MCF 10A (cell line): ENCODE data around the gene XCL2. TPM values are rescaled to one million over a fixed set of nuclear protein-coding genes. Genes with fewer than 3 reads are reported as not detected.
"Not testable (repeated sequence)": the region's sequence is repeated elsewhere in the genome, so short reads cannot be mapped to it uniquely, and the experiment has no call there.

Source experiments
- BruUV-seq: library from RNA; stranded (reverse); fragments of 400-500 nt; replicated peaks from 2 replicates; lab custom pipeline; 2021; lab: Mats Ljungman, UMichigan
- CTCF ChIA-PET: fragments of 300-600 bp; sonication (Branson Sonifier 250); formaldehyde crosslinking; extraction: SDS; loops from one replicate; lab custom pipeline; 2021; ENCODE audit warnings: antibody characterized with exemption, inconsistent platforms; lab: Yijun Ruan, JAX
- POLR2A ChIA-PET: fragments of 300-600, 350-650 bp; sonication (Branson Sonifier 250); formaldehyde crosslinking; extraction: SDS; loops from one replicate; lab custom pipeline; 2020; ENCODE audit warnings: antibody characterized with exemption, inconsistent platforms; lab: Yijun Ruan, JAX
- DNase-seq: peaks from one replicate; pipeline ENCODE4 v3.0.0-alpha.2; 2018; ENCODE audit not compliant: unreplicated experiment
- H3K27ac Mint-ChIP-seq: one replicate; pipeline ENCODE4 v1.8.0; 2022; ENCODE audit warnings: mild to moderate bottlenecking, low read depth, mixed read lengths; ENCODE audit not compliant: unreplicated experiment
- H3K27me3 Mint-ChIP-seq: one replicate; pipeline ENCODE4 v1.8.0; 2022; ENCODE audit warnings: mixed read lengths; ENCODE audit not compliant: insufficient read depth, unreplicated experiment
- H3K36me3 Mint-ChIP-seq: one replicate; pipeline ENCODE4 v1.8.0; 2022; ENCODE audit warnings: mild to moderate bottlenecking, moderate library complexity, mixed read lengths; ENCODE audit not compliant: insufficient read depth, unreplicated experiment
- H3K4me1 Mint-ChIP-seq: one replicate; pipeline ENCODE4 v1.8.0; 2022; ENCODE audit warnings: mixed read lengths; ENCODE audit not compliant: insufficient read depth, unreplicated experiment
- H3K4me3 Mint-ChIP-seq: one replicate; pipeline ENCODE4 v1.8.0; 2022; ENCODE audit warnings: mild to moderate bottlenecking, moderate library complexity, mixed read lengths; ENCODE audit not compliant: unreplicated experiment
- H3K9me3 Mint-ChIP-seq: one replicate; pipeline ENCODE4 v1.8.0; 2022; ENCODE audit warnings: mixed read lengths; ENCODE audit not compliant: unreplicated experiment
- intact Hi-C: fragments of 100-400 bp; cut with micrococcal nuclease; formaldehyde crosslinking; loops from 2 replicates; pipeline ENCODE4 v1.14.1; 2022
- total RNA-seq: library from RNA; stranded (reverse); gene quantifications from 2 replicates; pipeline ENCODE4 v1.2.3, GENCODE V29; 2022
- TF ChIP-seq, protein P1 (sequence below): fragments of 200-600 bp; IDR thresholded peaks from one replicate; pipeline ENCODE4 v1.8.0; 2022; ENCODE audit warnings: antibody characterized with exemption, mild to moderate bottlenecking; ENCODE audit not compliant: unreplicated experiment

The XCL2 gene
- total RNA-seq, 1 experiment from 2014 or later = not detected

DNA sequence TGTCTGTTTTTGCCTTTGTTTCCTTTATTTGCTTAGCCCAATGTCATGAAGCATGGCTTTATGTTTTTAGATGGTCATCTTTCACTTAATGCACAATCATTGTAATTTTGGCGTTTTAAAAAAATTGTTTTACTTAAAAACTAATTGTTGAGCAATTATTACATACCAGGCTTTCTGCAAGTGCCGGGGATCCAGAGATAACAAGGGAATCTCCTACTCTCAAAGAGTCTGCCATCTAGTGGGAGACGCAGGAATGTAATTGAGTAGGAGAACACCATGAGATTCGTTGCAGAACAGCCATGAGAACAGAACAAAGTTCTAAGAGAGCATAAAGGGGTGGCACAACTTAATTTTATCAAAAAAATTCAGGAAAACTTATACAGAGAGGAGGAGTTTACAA is 30.4 kb upstream of the XCL2 start:
- peak; percentile 69 for DNase-seq
- H3K4me3 Mint-ChIP-seq, H3K4me1 Mint-ChIP-seq, H3K36me3 Mint-ChIP-seq, H3K9me3 Mint-ChIP-seq, BruUV-seq, POLR2A ChIA-PET, H3K27ac Mint-ChIP-seq: not testable (repeated sequence)
- TF ChIP-seq, protein P1, sequence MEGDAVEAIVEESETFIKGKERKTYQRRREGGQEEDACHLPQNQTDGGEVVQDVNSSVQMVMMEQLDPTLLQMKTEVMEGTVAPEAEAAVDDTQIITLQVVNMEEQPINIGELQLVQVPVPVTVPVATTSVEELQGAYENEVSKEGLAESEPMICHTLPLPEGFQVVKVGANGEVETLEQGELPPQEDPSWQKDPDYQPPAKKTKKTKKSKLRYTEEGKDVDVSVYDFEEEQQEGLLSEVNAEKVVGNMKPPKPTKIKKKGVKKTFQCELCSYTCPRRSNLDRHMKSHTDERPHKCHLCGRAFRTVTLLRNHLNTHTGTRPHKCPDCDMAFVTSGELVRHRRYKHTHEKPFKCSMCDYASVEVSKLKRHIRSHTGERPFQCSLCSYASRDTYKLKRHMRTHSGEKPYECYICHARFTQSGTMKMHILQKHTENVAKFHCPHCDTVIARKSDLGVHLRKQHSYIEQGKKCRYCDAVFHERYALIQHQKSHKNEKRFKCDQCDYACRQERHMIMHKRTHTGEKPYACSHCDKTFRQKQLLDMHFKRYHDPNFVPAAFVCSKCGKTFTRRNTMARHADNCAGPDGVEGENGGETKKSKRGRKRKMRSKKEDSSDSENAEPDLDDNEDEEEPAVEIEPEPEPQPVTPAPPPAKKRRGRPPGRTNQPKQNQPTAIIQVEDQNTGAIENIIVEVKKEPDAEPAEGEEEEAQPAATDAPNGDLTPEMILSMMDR = peak; percentile 63
- intact Hi-C loops = loop anchor here (1.0 kb wide), 2 partner anchors 135 to 232 kb away; no protein-coding TSS in a partner anchor
- CTCF ChIA-PET = interaction anchor here (1.2 to 2.6 kb wide), 3 partner anchors 17 to 231 kb away, joined by 3 to 25 read pairs (median 5); no protein-coding TSS in a partner anchor
- H3K27me3 Mint-ChIP-seq = peaks cover 30% of the 10 kb centered on the region

DNA sequence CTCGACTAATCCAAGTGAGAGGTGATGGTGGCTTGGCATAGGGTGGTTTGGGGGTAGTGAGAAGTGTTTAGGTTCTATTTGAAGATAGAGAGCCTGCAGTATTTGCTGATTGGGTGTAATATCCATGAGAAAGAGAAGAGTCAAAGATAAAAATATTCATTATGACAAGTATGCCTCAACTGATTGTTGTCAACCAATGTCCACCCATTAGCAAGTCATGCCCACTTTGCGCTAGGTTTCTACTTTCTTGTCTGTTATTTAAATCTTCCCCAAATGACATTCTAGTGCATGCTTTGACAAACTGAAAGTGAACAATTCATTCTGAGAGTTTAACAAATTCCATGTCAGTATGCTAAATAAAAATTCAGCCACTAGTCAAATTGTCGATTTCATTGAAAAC is 28.8 kb upstream of the XCL2 start:
- ChIA-PET CTCF (interaction anchor here (1.0 kb wide), 1 partner anchor 229 kb away, joined by 12 read pairs; no protein-coding TSS in a partner anchor), POLR2A (no interaction called here)
- Mint-ChIP-seq H3K27me3 (peaks cover 26% of the 10 kb centered on the region), H3K4me1 (no peaks in the 10 kb centered on the region), H3K27ac (no peak overlapping the region), H3K9me3 (no peaks in the 10 kb centered on the region), H3K4me3 (no peak overlapping the region), H3K36me3 (no peaks in the 10 kb centered on the region)
- BruUV-seq = no TSS peak
- intact Hi-C loops = no loop called here
- TF ChIP-seq, protein P1 = no peak
- DNase-seq = no peak

DNA sequence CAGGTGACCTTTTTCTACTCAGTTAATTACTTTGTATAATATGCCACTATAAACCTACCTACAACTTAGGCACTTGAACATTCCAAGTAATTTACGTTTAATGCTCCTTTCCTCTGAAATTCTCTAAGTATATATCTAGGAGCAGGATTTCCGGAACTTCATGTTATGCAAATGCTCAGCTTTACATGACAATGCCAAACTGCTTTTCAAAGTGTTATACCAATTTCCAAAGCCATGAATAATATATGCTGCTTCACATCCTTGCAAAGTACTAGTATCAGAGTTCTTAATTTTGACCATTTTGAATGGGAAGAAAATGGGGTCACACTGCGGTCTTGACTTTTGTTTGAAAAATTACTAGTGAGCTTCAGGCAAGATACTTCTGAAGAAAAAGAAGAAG is 26.9 kb upstream of the XCL2 start:
- peaks cover 26% of the 10 kb centered on the region for H3K27me3 Mint-ChIP-seq
- CTCF ChIA-PET = interaction anchor here (1.2 to 4.2 kb wide), 4 partner anchors 33 to 228 kb away, joined by 4 to 36 read pairs (median 12); no protein-coding TSS in a partner anchor
- no TSS peak for BruUV-seq

DNA sequence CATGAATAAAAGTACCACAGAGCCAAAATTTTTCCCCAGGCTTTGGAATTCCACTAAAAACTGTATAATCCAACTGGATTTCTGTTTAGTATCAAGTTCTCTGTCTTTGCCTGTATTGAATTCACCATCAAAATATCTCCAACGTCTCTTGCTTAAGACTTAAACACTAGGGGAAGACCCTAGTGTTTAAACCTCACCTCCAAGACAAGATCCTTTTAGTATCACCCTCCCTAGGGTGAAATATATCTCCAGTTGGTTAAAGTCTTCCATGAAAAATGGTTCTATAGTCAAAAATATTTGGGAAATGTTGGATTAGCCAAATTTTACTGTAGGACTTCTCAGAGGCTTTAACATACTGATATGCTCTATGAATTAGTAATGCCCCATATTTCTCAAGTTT is 24.5 kb upstream of the XCL2 start:
- H3K4me3 Mint-ChIP-seq = no peak overlapping the region
- H3K4me1 Mint-ChIP-seq = no peaks in the 10 kb centered on the region
- ChIA-PET CTCF (interaction anchor here (0.7 to 4.2 kb wide), 6 partner anchors 16 to 727 kb away, joined by 3 to 36 read pairs (median 5); no protein-coding TSS in a partner anchor), POLR2A (interaction anchor here (0.9 to 1.2 kb wide), 2 partner anchors 8 to 194 kb away, joined by 3 to 4 read pairs; no protein-coding TSS in a partner anchor)
- no TSS peak for BruUV-seq
- DNase-seq = no peak
- peaks cover 48% of the 10 kb centered on the region for H3K27me3 Mint-ChIP-seq
- intact Hi-C loops = no loop called here
- H3K9me3 Mint-ChIP-seq = no peaks in the 10 kb centered on the region
- no peak overlapping the region for H3K27ac Mint-ChIP-seq
- H3K36me3 Mint-ChIP-seq = no peaks in the 10 kb centered on the region
- TF ChIP-seq, protein P1 = no peak

More for the DNA sequence above, 26.9 kb upstream of the XCL2 start:
- intact Hi-C loops = no loop called here
- TF ChIP-seq, protein P1 = no peak
- no peak overlapping the region for H3K4me3 Mint-ChIP-seq
- no peak for DNase-seq
- POLR2A ChIA-PET = interaction anchor here (1.1 kb wide), 1 partner anchor 14 kb away, joined by 3 read pairs; no protein-coding TSS in a partner anchor
- H3K4me1 Mint-ChIP-seq = no peaks in the 10 kb centered on the region
- no peaks in the 10 kb centered on the region for H3K9me3 Mint-ChIP-seq
- H3K36me3 Mint-ChIP-seq = no peaks in the 10 kb centered on the region
- H3K27ac Mint-ChIP-seq = no peak overlapping the region
